ENCODE measurements around the gene KLK7. TPM values are rescaled to one million over a fixed set of nuclear protein-coding genes. Genes with fewer than 3 reads are reported as not detected.

Gene KLK7
- total and polyA plus RNA-seq, 7 donors, result not detected

GRCh38 chr19:51001515-51001914, 17.8 kb upstream of the KLK7 start, which contains the start of gene KLK8:
Gene KLK8 (minus strand): TSS chr19:51001604. CDS start chr19:51001167, 437 bp downstream.
- no peak for DNase-seq
- H3K9me3 ChIP-seq, result no peaks in the 10 kb centered on the region
- H3K4me1 ChIP-seq, result no peaks in the 10 kb centered on the region
- TF ChIP-seq, protein P1, sequence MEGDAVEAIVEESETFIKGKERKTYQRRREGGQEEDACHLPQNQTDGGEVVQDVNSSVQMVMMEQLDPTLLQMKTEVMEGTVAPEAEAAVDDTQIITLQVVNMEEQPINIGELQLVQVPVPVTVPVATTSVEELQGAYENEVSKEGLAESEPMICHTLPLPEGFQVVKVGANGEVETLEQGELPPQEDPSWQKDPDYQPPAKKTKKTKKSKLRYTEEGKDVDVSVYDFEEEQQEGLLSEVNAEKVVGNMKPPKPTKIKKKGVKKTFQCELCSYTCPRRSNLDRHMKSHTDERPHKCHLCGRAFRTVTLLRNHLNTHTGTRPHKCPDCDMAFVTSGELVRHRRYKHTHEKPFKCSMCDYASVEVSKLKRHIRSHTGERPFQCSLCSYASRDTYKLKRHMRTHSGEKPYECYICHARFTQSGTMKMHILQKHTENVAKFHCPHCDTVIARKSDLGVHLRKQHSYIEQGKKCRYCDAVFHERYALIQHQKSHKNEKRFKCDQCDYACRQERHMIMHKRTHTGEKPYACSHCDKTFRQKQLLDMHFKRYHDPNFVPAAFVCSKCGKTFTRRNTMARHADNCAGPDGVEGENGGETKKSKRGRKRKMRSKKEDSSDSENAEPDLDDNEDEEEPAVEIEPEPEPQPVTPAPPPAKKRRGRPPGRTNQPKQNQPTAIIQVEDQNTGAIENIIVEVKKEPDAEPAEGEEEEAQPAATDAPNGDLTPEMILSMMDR (IDR thresholded peaks at IDR 0.05), result no peak
- no peak within 1 kb of the TSS for H3K27ac ChIP-seq
- WGBS, 3 donors, result 16 to 26% (median 26%) methylated on average over 7 of the region's 7 CpGs
- peaks cover 0 to 12% (median 5%) of the 10 kb centered on the region in 3 donors for H3K27me3 ChIP-seq (ENCODE audit: insufficient read depth in 3 of 3, low read length in 2 of 3)
- H3K36me3 ChIP-seq (ENCODE audit: insufficient read depth in 1 of 2, low read depth in 1 of 2), result no peaks in the 10 kb centered on the region
- intact Hi-C loops (cut with DNase I), result no loop called here
- no peak for ATAC-seq
- no peak within 1 kb of the TSS for H3K4me3 ChIP-seq

- no peak for DNase-seq
- 27 to 34% (median 33%) methylated on average over 16 of the region's 16 CpGs for WGBS, 3 donors
Observed at GRCh38 chr19:51000981-51001380, 17.3 kb upstream of the KLK7 start.

GRCh38 chr19:51000426-51000825, 16.7 kb upstream of the KLK7 start:
- H3K4me1 ChIP-seq, result no peaks in the 10 kb centered on the region
- H3K27me3 ChIP-seq (ENCODE audit: insufficient read depth in 3 of 3, low read length in 2 of 3), result peaks cover 0 to 12% (median 5%) of the 10 kb centered on the region in 3 donors
- H3K9me3 ChIP-seq, result no peaks in the 10 kb centered on the region
- TF ChIP-seq, protein P1 (IDR thresholded peaks at IDR 0.05), result no peak
- H3K36me3 ChIP-seq (ENCODE audit: insufficient read depth in 1 of 2, low read depth in 1 of 2), result no peaks in the 10 kb centered on the region
- H3K4me3 ChIP-seq, result no peak overlapping the region
- no peak for DNase-seq
- intact Hi-C loops (cut with DNase I), result no loop called here
- no peak overlapping the region for H3K27ac ChIP-seq
- WGBS, 3 donors, result 74 to 84% (median 81%) methylated on average over 10 of the region's 10 CpGs
- no peak for ATAC-seq

More at GRCh38 chr19:51000981-51001380, 17.3 kb upstream of the KLK7 start:
- no peaks in the 10 kb centered on the region for H3K4me1 ChIP-seq
- intact Hi-C loops (cut with DNase I), result no loop called here
- no peak for ATAC-seq
- no peak overlapping the region for H3K27ac ChIP-seq
- no peaks in the 10 kb centered on the region for H3K36me3 ChIP-seq (ENCODE audit: insufficient read depth in 1 of 2, low read depth in 1 of 2)
- no peak overlapping the region for H3K4me3 ChIP-seq
- TF ChIP-seq, protein P1 (IDR thresholded peaks at IDR 0.05), result no peak
- peaks cover 0 to 12% (median 5%) of the 10 kb centered on the region in 3 donors for H3K27me3 ChIP-seq (ENCODE audit: insufficient read depth in 3 of 3, low read length in 2 of 3)
- no peaks in the 10 kb centered on the region for H3K9me3 ChIP-seq

DNA sequence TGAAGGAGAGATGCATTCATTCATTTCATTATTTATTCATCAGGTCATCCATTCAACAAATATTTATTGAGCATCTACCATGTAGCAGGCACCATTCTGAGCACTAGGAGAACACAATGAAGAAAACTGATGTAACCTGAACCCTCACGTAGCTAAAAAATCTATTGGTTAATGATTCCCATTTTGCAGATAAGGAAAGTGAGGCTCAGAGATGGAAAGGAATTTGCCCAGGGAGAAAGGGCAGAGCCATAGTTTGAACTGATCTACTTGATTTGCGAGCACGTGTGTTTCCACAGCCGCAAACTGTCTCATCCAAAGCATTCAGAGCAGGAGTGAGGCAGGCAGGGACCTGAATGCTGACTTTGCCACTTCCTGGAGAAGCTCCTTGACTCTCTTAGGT, 15.0 kb upstream of the KLK7 start:
- Histone ChIP-seq H3K36me3 (ENCODE audit: insufficient read depth in 1 of 2, low read depth in 1 of 2) (no peaks in the 10 kb centered on the region), H3K4me3 (no peak overlapping the region), H3K9me3 (no peaks in the 10 kb centered on the region), H3K4me1 (no peaks in the 10 kb centered on the region), H3K27me3 (ENCODE audit: insufficient read depth in 3 of 3, low read length in 2 of 3) (peaks cover 0 to 12% (median 5%) of the 10 kb centered on the region in 3 donors), H3K27ac (no peak overlapping the region)
- DNase-seq, result no peak
- ATAC-seq, result no peak
- 71 to 82% (median 78%) methylated on average over 4 of the region's 4 CpGs for WGBS, 3 donors
- TF ChIP-seq, protein P1 (IDR thresholded peaks at IDR 0.05), result no peak
- intact Hi-C loops (cut with DNase I), result no loop called here

- Histone ChIP-seq H3K4me3 (no peak overlapping the region), H3K36me3 (ENCODE audit: insufficient read depth in 1 of 2, low read depth in 1 of 2) (no peaks in the 10 kb centered on the region), H3K9me3 (no peaks in the 10 kb centered on the region), H3K27me3 (ENCODE audit: insufficient read depth in 3 of 3, low read length in 2 of 3) (peaks cover 0 to 8% (median 5%) of the 10 kb centered on the region in 3 donors), H3K4me1 (no peaks in the 10 kb centered on the region), H3K27ac (no peak overlapping the region)
- no peak for DNase-seq
- TF ChIP-seq, protein P1 (IDR thresholded peaks at IDR 0.05), result no peak
- intact Hi-C loops (cut with DNase I), result no loop called here
- ATAC-seq, result no peak
- 60 to 68% (median 61%) methylated on average over 5 of the region's 5 CpGs for whole genome bisulfite sequencing, 3 donors
Observed at GRCh38 chr19:50998061-50998460, 14.3 kb upstream of the KLK7 start.
